ENCODE measurements around the gene SERPING1. TPM values are rescaled to one million over a fixed set of nuclear protein-coding genes. Genes with fewer than 3 reads are reported as not detected.

Gene SERPING1
- total RNA-seq: 100 to 1,000 TPM; 166 to 216 TPM

- H3K27me3 ChIP-seq: no peaks in the 10 kb centered on the region
- peaks cover 18% of the 10 kb centered on the region for H3K4me1 ChIP-seq
- intact Hi-C loops (cut with DNase I): no loop called here
- H3K4me3 ChIP-seq: peak within 1 kb of the TSS; percentile 5 to 42
- H3K27ac ChIP-seq: peak within 1 kb of the TSS; percentile 72 to 89 (median 82)
- 33% methylated on average over 9 to 10 of the region's 10 CpGs for WGBS, 2 donors
- no peaks in the 10 kb centered on the region for H3K36me3 ChIP-seq (replicated peaks in 1 of 2; ENCODE audit: insufficient read depth in 1 of 2, low read depth in 2 of 2)
- no peak for TF ChIP-seq CTCF (IDR thresholded peaks at IDR 0.05)
- peak in 2 of 3 donors; percentile 59 to 70 for TF ChIP-seq POLR2A (IDR thresholded peaks at IDR 0.05)
- ATAC-seq (peak; percentile 81), DNase-seq (peak; percentile 55 to 77 (median 62))
- H3K9me3 ChIP-seq: no peaks in the 10 kb centered on the region
These were observed at the start of gene SERPING1 for GRCh38 chr11:57597461-57597915. SERPING1 (plus strand) TSS chr11:57597685; CDS start chr11:57598271, 586 bp downstream.

GRCh38 chr11:57547854-57548377 lies 49.6 kb upstream of the SERPING1 start:
- no peak overlapping the region for H3K4me3 ChIP-seq
- DNase-seq: peak; percentile 28 to 60 (median 50)
- 17 to 26% methylated on average over 3 to 6 of the region's 6 CpGs for WGBS, 2 donors
- no peaks in the 10 kb centered on the region for H3K27me3 ChIP-seq
- peaks cover 23% of the 10 kb centered on the region for H3K4me1 ChIP-seq
- H3K27ac ChIP-seq: peak overlapping the region in 1 of 4 donors; percentile 15
- TF ChIP-seq POLR2A (IDR thresholded peaks at IDR 0.05) (no peak), CTCF (IDR thresholded peaks at IDR 0.05) (no peak)
- ATAC-seq: peak; percentile 18
- no peaks in the 10 kb centered on the region for H3K9me3 ChIP-seq
- peaks cover 0 to 7% of the 10 kb centered on the region in 2 donors for H3K36me3 ChIP-seq (replicated peaks in 1 of 2; ENCODE audit: insufficient read depth in 1 of 2, low read depth in 2 of 2)
- intact Hi-C loops (cut with DNase I): no loop called here

- H3K36me3 ChIP-seq (replicated peaks in 1 of 2; ENCODE audit: insufficient read depth in 1 of 2, low read depth in 2 of 2): peaks cover 0 to 14% of the 10 kb centered on the region in 2 donors
- WGBS, 2 donors: 78 to 84% methylated on average over 5 to 8 of the region's 8 CpGs
- H3K9me3 ChIP-seq: no peaks in the 10 kb centered on the region
- no peak overlapping the region for H3K4me3 ChIP-seq
- no peak for TF ChIP-seq POLR2A (IDR thresholded peaks at IDR 0.05)
- TF ChIP-seq CTCF (IDR thresholded peaks at IDR 0.05): no peak
- H3K27me3 ChIP-seq: no peaks in the 10 kb centered on the region
- no peak for DNase-seq
- peaks cover 24% of the 10 kb centered on the region for H3K4me1 ChIP-seq
- intact Hi-C loops (cut with DNase I): no loop called here
- ATAC-seq: no peak
- no peak overlapping the region for H3K27ac ChIP-seq
These were observed 47.5 kb upstream of the SERPING1 start for GRCh38 chr11:57549983-57550382.

GRCh38 chr11:57551941-57552340 lies 45.5 kb upstream of the SERPING1 start:
- DNase-seq: peak; percentile 70 to 82 (median 78)
- Histone ChIP-seq H3K27me3 (no peaks in the 10 kb centered on the region), H3K4me3 (no peak overlapping the region), H3K27ac (peak overlapping the region; percentile 69 to 73 (median 72)), H3K9me3 (no peaks in the 10 kb centered on the region), H3K36me3 (replicated peaks in 1 of 2; ENCODE audit: insufficient read depth in 1 of 2, low read depth in 2 of 2) (peaks cover 0 to 14% of the 10 kb centered on the region in 2 donors), H3K4me1 (peaks cover 24% of the 10 kb centered on the region)
- peak; percentile 93 for ATAC-seq
- intact Hi-C loops (cut with DNase I): no loop called here
- TF ChIP-seq CTCF (IDR thresholded peaks at IDR 0.05): no peak
- peak in 1 of 3 donors; percentile 26 for TF ChIP-seq POLR2A (IDR thresholded peaks at IDR 0.05)
- 29 to 48% methylated on average over 4 of the region's 4 CpGs for WGBS, 2 donors

GRCh38 chr11:57552479-57552878 lies 45.0 kb upstream of the SERPING1 start:
- WGBS, 2 donors: 36 to 51% methylated on average over 5 of the region's 5 CpGs
- DNase-seq (peak in 2 of 4 donors; percentile 31 to 42), ATAC-seq (peak; percentile 58)
- Histone ChIP-seq H3K36me3 (replicated peaks in 1 of 2; ENCODE audit: insufficient read depth in 1 of 2, low read depth in 2 of 2) (peaks cover 0 to 14% of the 10 kb centered on the region in 2 donors), H3K4me3 (no peak overlapping the region), H3K4me1 (peaks cover 24% of the 10 kb centered on the region), H3K27me3 (no peaks in the 10 kb centered on the region), H3K9me3 (no peaks in the 10 kb centered on the region), H3K27ac (peak overlapping the region; percentile 69 to 73 (median 72))
- TF ChIP-seq CTCF (IDR thresholded peaks at IDR 0.05) (no peak), POLR2A (IDR thresholded peaks at IDR 0.05) (no peak)
- intact Hi-C loops (cut with DNase I): no loop called here

All from body of pancreas (tissue), 4 donors.